Loucy (cell line): ENCODE results near the gene SPTY2D1.

Experiments used
- H2AFZ ChIP-seq: fragments of 200-600 bp; sonication (generic); 2 replicates; pipeline ENCODE4 v1.6.0; 2016; ENCODE audit warnings: antibody characterized with exemption, mild to moderate bottlenecking, low read length, moderate library complexity
- H3F3A ChIP-seq: fragments of 200-600 bp; 2 replicates; pipeline ENCODE4 v1.6.0; 2016; ENCODE audit warnings: antibody characterized with exemption, low read depth, mild to moderate bottlenecking
- H3K27me3 ChIP-seq: fragments of 200-600 bp; sonication (generic); 2 replicates; pipeline ENCODE4 v1.6.1; 2014; ENCODE audit warnings: low read length, mild to moderate bottlenecking; ENCODE audit not compliant: insufficient read depth, poor library complexity, severe bottlenecking
- H3K36me3 ChIP-seq: fragments of 200-600 bp; sonication (generic); 2 replicates; pipeline ENCODE4 v1.6.1; 2016; ENCODE audit warnings: low read length; ENCODE audit not compliant: insufficient read depth
- H3K4me1 ChIP-seq: fragments of 200-600 bp; sonication (generic); 2 replicates; pipeline ENCODE4 v1.5.1; 2014; ENCODE audit warnings: low read length, mild to moderate bottlenecking; ENCODE audit not compliant: insufficient read depth, poor library complexity, severe bottlenecking
- H3K4me2 ChIP-seq: fragments of 200-600 bp; sonication (generic); 2 replicates; pipeline ENCODE4 v1.6.0; 2014; ENCODE audit warnings: antibody characterized with exemption, low read length, low read depth, mild to moderate bottlenecking; ENCODE audit not compliant: poor library complexity, severe bottlenecking
- H3K4me3 ChIP-seq: fragments of 200-600 bp; sonication (generic); 2 replicates; pipeline ENCODE4 v1.5.1; 2014; ENCODE audit warnings: low read length, mild to moderate bottlenecking, mixed read lengths; ENCODE audit not compliant: poor library complexity, severe bottlenecking
- H3K79me2 ChIP-seq: fragments of 200-600 bp; sonication (generic); 2 replicates; pipeline ENCODE4 v1.6.1; 2014; ENCODE audit warnings: low read length; ENCODE audit not compliant: insufficient read depth
- H3K9ac ChIP-seq: fragments of 200-600 bp; sonication (generic); 2 replicates; pipeline ENCODE4 v1.6.0; 2014; ENCODE audit warnings: mild to moderate bottlenecking, low read depth, low read length, moderate library complexity; ENCODE audit not compliant: poor library complexity, severe bottlenecking
- H3K9me2 ChIP-seq: fragments of 200-600 bp; sonication (generic); replicated peaks from 2 replicates; pipeline ENCODE4 v1.6.1; 2016; ENCODE audit warnings: low read depth, low read length, mixed read lengths
- H3K9me3 ChIP-seq: fragments of 200-600 bp; sonication (generic); 2 replicates; pipeline ENCODE4 v1.6.1; 2014; ENCODE audit warnings: mild to moderate bottlenecking, antibody characterized with exemption, low read length, low read depth; ENCODE audit not compliant: insufficient read depth
- H4K20me1 ChIP-seq: fragments of 200-600 bp; sonication (generic); 2 replicates; pipeline ENCODE4 v1.6.0; 2014; ENCODE audit warnings: antibody characterized with exemption, low read length, mild to moderate bottlenecking; ENCODE audit not compliant: insufficient read depth, poor library complexity, severe bottlenecking
- EZH2phosphoT487 ChIP-seq: fragments of 200-600 bp; IDR thresholded peaks from 2 replicates; pipeline ENCODE4 v1.6.1; 2018; ENCODE audit warnings: antibody characterized with exemption, mild to moderate bottlenecking, moderate library complexity, borderline replicate concordance
- TF ChIP-seq, protein P1 (sequence below): fragments of 200-600 bp; sonication (generic); conservative IDR thresholded peaks from 2 replicates; pipeline ENCODE4 v1.5.1; 2014; ENCODE audit warnings: mild to moderate bottlenecking, antibody characterized with exemption, low read length

Gene SPTY2D1

DNA sequence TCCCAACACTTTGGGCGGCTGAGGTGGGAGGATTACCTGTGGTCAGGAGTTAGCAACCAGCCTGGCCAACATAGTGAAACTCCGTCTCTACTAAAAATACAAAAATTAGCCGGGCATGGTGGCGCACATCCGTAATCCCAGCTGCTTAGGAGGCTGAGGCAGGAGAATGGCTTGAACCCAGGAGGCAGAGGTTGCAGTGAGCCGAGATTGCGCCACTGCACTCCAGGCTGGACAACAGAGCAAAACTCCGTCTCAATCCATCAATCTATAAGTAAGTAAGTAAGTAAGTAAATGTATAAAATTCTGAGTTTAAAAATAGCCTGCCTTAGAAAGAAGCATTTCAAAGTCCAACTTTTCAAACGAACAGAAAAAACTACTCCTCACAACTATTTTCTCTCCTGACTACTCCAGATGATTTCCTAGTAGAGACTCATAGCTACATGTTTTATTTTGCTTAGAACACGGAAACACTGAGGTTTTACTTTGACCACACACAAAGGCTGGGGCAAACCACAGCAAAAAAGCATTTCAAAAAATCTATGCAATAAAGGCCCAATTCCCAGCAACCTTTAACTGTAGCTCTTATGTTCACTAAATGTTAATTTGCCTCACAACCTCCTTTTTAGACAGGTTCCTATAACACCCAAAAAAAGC lies 16.3 kb downstream of the SPTY2D1 start:
- Histone ChIP-seq H3K79me2 (peaks cover 44% of the 10 kb centered on the region), H3K4me2 (peak overlapping the region; percentile 66), H3K9me2 (no peaks in the 10 kb centered on the region), H2AFZ (no peak overlapping the region), H3K36me3 (peaks cover 39% of the 10 kb centered on the region), H3K9me3 (no peaks in the 10 kb centered on the region), H3K27me3 (no peaks in the 10 kb centered on the region), H4K20me1 (peaks cover 40% of the 10 kb centered on the region), H3K9ac (no peak overlapping the region), H3F3A (no peaks in the 10 kb centered on the region), H3K4me3 (peak overlapping the region; percentile 25), H3K4me1 (peaks cover 18% of the 10 kb centered on the region)
- TF ChIP-seq, protein P1, sequence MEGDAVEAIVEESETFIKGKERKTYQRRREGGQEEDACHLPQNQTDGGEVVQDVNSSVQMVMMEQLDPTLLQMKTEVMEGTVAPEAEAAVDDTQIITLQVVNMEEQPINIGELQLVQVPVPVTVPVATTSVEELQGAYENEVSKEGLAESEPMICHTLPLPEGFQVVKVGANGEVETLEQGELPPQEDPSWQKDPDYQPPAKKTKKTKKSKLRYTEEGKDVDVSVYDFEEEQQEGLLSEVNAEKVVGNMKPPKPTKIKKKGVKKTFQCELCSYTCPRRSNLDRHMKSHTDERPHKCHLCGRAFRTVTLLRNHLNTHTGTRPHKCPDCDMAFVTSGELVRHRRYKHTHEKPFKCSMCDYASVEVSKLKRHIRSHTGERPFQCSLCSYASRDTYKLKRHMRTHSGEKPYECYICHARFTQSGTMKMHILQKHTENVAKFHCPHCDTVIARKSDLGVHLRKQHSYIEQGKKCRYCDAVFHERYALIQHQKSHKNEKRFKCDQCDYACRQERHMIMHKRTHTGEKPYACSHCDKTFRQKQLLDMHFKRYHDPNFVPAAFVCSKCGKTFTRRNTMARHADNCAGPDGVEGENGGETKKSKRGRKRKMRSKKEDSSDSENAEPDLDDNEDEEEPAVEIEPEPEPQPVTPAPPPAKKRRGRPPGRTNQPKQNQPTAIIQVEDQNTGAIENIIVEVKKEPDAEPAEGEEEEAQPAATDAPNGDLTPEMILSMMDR, result no peak
- no peak for TF ChIP-seq EZH2phosphoT487

DNA sequence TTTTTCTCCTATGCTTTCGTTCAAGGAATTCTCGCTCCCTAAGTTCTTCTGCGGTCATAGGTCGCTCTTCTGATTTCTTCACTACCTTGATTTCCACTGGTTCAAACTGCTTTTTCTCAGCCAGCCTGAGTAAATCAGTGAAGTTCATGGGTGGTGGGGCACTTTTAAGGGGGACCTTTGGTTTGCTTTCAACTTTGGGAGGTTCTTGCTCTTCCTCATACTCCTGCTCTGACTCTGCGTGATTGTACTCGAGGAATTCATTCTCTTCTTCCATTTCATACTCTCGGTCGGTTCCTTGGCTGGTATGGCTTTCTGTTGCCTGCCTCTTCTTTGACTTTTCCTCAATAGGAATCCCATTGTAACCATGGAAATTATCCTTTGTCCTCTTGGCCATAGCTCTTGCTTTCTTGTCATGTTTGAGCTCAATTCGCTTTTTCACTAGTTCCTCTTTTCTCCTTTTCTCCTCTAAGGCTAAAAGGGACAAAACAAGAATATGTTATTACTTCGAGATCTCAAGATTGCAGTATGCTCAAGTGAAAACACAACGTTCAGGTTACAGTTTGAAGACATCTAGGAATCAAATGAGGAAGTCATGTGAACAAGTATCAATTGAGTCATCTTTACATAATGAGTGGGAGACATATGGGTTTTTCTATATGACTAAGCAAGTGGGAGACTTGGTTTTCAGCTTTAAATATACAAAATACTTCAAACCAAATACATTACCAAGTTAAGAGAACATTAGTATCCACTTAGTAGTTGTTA lies 18.3 kb downstream of the SPTY2D1 start:
- no peak overlapping the region for H3K4me2 ChIP-seq
- H3K27me3 ChIP-seq, result no peaks in the 10 kb centered on the region
- peaks cover 27% of the 10 kb centered on the region for H3K79me2 ChIP-seq

DNA sequence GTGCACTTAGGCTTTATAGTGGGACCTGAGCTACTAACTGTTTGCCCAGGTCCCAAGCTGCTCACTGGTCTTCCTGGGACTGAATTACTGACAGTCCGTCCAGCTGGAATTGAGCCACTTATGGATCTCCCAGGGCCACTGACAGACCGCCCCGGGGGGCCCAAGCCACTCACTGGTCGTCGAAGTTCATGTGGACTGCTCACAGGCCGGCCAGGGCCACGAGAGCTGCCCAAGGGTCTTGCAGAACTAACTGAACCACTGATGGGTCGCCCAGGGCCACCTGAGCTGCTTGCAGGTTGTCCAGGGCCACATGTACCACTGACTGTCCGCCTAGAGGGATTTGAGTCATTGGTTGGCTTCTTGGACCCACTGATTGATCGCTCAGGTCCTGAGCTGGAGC lies 19.5 kb downstream of the SPTY2D1 start:
- no peak overlapping the region for H3K4me3 ChIP-seq
- no peak overlapping the region for H3K4me2 ChIP-seq
- H3K79me2 ChIP-seq, result peaks cover 23% of the 10 kb centered on the region
- H3K9me2 ChIP-seq, result no peaks in the 10 kb centered on the region
- H3K36me3 ChIP-seq, result peaks cover 56% of the 10 kb centered on the region
- H2AFZ ChIP-seq, result no peak overlapping the region
- no peaks in the 10 kb centered on the region for H3K9me3 ChIP-seq
- H3K9ac ChIP-seq, result no peak overlapping the region
- H3K4me1 ChIP-seq, result peaks cover 18% of the 10 kb centered on the region
- TF ChIP-seq EZH2phosphoT487, result no peak
- TF ChIP-seq, protein P1, result no peak
- no peaks in the 10 kb centered on the region for H3F3A ChIP-seq
- peaks cover 32% of the 10 kb centered on the region for H4K20me1 ChIP-seq
- no peaks in the 10 kb centered on the region for H3K27me3 ChIP-seq

More for the DNA sequence above, 18.3 kb downstream of the SPTY2D1 start:
- H3K4me1 ChIP-seq, result peaks cover 18% of the 10 kb centered on the region
- H3K9ac ChIP-seq, result no peak overlapping the region
- H3F3A ChIP-seq, result no peaks in the 10 kb centered on the region
- no peak overlapping the region for H2AFZ ChIP-seq
- H3K9me3 ChIP-seq, result no peaks in the 10 kb centered on the region
- TF ChIP-seq, protein P1, result no peak
- TF ChIP-seq EZH2phosphoT487, result no peak
- no peak overlapping the region for H3K4me3 ChIP-seq
- H3K36me3 ChIP-seq, result peaks cover 47% of the 10 kb centered on the region
- no peaks in the 10 kb centered on the region for H3K9me2 ChIP-seq
- peaks cover 34% of the 10 kb centered on the region for H4K20me1 ChIP-seq
